Endodermal cell (in vitro differentiated cells): ENCODE data around the gene ENDOU. TPM values are rescaled to one million over a fixed set of nuclear protein-coding genes. Genes with fewer than 3 reads are reported as not detected.

ENCODE experiments used
- DNase-seq: peaks from one replicate; pipeline ENCODE4 v3.0.0-alpha.2; 2017
- H3K27ac ChIP-seq: 2 replicates; pipeline ENCODE4 v1.5.1; 2013; ENCODE audit warnings: mild to moderate bottlenecking, low read depth, low read length, moderate library complexity
- H3K27me3 ChIP-seq: 2 replicates; pipeline ENCODE4 v1.6.1; 2013; ENCODE audit warnings: mild to moderate bottlenecking, low read length, moderate library complexity; ENCODE audit not compliant: insufficient read depth, control insufficient read depth, poor library complexity, severe bottlenecking
- H3K36me3 ChIP-seq: 2 replicates; pipeline ENCODE4 v1.7.0; 2013; ENCODE audit warnings: mild to moderate bottlenecking, low read length, moderate library complexity; ENCODE audit not compliant: control insufficient read depth, insufficient read depth
- H3K4me1 ChIP-seq: one replicate; pipeline ENCODE4 v1.7.0; 2013; ENCODE audit warnings: low read length; ENCODE audit not compliant: control insufficient read depth, insufficient read depth
- H3K4me3 ChIP-seq: 2 replicates; pipeline ENCODE4 v1.5.1; 2013; ENCODE audit warnings: mild to moderate bottlenecking, low read length, moderate library complexity
- H3K9ac ChIP-seq: 2 replicates; pipeline ENCODE4 v1.6.1; 2013; ENCODE audit warnings: mild to moderate bottlenecking, low read length, moderate library complexity; ENCODE audit not compliant: poor library complexity, severe bottlenecking; ENCODE audit errors: extremely low read depth
- H3K9me3 ChIP-seq: 2 replicates; pipeline ENCODE4 v1.6.1; 2013; ENCODE audit warnings: mild to moderate bottlenecking, low read length, moderate library complexity; ENCODE audit not compliant: control insufficient read depth
- H3K27ac Mint-ChIP-seq: 2 replicates; pipeline ENCODE4 v1.8.0; 2020; ENCODE audit warnings: mixed read lengths
- H3K27me3 Mint-ChIP-seq: 2 replicates; pipeline ENCODE4 v1.8.0; 2021; ENCODE audit warnings: mild to moderate bottlenecking, mixed read lengths; ENCODE audit not compliant: insufficient read depth
- H3K36me3 Mint-ChIP-seq: 2 replicates; pipeline ENCODE4 v1.8.0; 2020; ENCODE audit warnings: low read depth, mixed read lengths
- H3K4me1 Mint-ChIP-seq: 2 replicates; pipeline ENCODE4 v1.8.0; 2020; ENCODE audit warnings: mixed read lengths
- H3K4me3 Mint-ChIP-seq: 2 replicates; pipeline ENCODE4 v1.8.0; 2020; ENCODE audit warnings: mild to moderate bottlenecking, moderate library complexity, mixed read lengths
- H3K9me3 Mint-ChIP-seq: 2 replicates; pipeline ENCODE4 v1.8.0; 2020; ENCODE audit warnings: mild to moderate bottlenecking, mixed read lengths
- CTCF ChIP-seq: fragments of 200-600 bp; sonication (generic); conservative IDR thresholded peaks from 2 replicates; pipeline ENCODE4 v1.5.0; 2021; ENCODE audit warnings: antibody characterized with exemption, mild to moderate bottlenecking
- WGBS, 2 experiments: methylation state at CpG; one replicate each; pipeline versions ENCODE4 v1.1.5 to v1.1.7; 2013; ENCODE audit warnings: missing lambda C conversion rate in 2 of 2, mixed read lengths in 1 of 2; ENCODE audit not compliant: insufficient coverage in 1 of 2, insufficient read length in 1 of 2; 5-methylcytosine and 5-hydroxymethylcytosine counted together
- total RNA-seq, 2 donors: library from RNA; stranded (reverse); fragmentation: NEBNext Ultra II Directional in 1 of 2; extraction: Animal tissue kit (Norgen Biotek cat#: 25700) in 1 of 2; gene quantifications; 2 replicates in 1 of 2; 3 replicates in 1 of 2; pipeline ENCODE4 v1.2.1, GENCODE V29; 2021

ENDOU gene
- total RNA-seq, 2 donors from 2014 or later, result not detected

- Histone ChIP-seq H3K27ac (no peak overlapping the region), H3K9ac (no peak overlapping the region), H3K27me3 (no peaks in the 10 kb centered on the region), H3K4me1 (no peaks in the 10 kb centered on the region), H3K36me3 (no peaks in the 10 kb centered on the region), H3K4me3 (no peak overlapping the region), H3K9me3 (no peaks in the 10 kb centered on the region)
- WGBS, 2 experiments, result 95 to 100% methylated on average over 4 of the region's 4 CpGs
- Mint-ChIP-seq H3K27me3 (peaks cover 2% of the 10 kb centered on the region), H3K4me3 (no peak overlapping the region), H3K36me3 (peaks cover 17% of the 10 kb centered on the region), H3K27ac (no peak overlapping the region), H3K9me3 (no peaks in the 10 kb centered on the region), H3K4me1 (peaks cover 16% of the 10 kb centered on the region)
- no peak for DNase-seq
- no peak for TF ChIP-seq CTCF
These were observed 21.8 kb upstream of the ENDOU start for GRCh38 chr12:47747126-47747525.

- no peaks in the 10 kb centered on the region for H3K9me3 ChIP-seq
- H3K4me1 ChIP-seq, result no peaks in the 10 kb centered on the region
- DNase-seq, result no peak
- H3K27me3 Mint-ChIP-seq, result peaks cover 2% of the 10 kb centered on the region
- H3K9me3 Mint-ChIP-seq, result no peaks in the 10 kb centered on the region
- no peak overlapping the region for H3K27ac ChIP-seq
- no peaks in the 10 kb centered on the region for H3K27me3 ChIP-seq
- no peak overlapping the region for H3K4me3 Mint-ChIP-seq
- peaks cover 17% of the 10 kb centered on the region for H3K36me3 Mint-ChIP-seq
- peaks cover 16% of the 10 kb centered on the region for H3K4me1 Mint-ChIP-seq
- no peak overlapping the region for H3K9ac ChIP-seq
- no peak overlapping the region for H3K4me3 ChIP-seq
- no peaks in the 10 kb centered on the region for H3K36me3 ChIP-seq
- TF ChIP-seq CTCF, result no peak
- WGBS, 2 experiments, result 90 to 93% methylated on average over 4 to 7 of the region's 7 CpGs
- no peak overlapping the region for H3K27ac Mint-ChIP-seq
These were observed 21.2 kb upstream of the ENDOU start for GRCh38 chr12:47746523-47746922.

- Mint-ChIP-seq H3K27ac (no peak overlapping the region), H3K9me3 (no peaks in the 10 kb centered on the region), H3K4me1 (peaks cover 16% of the 10 kb centered on the region), H3K27me3 (peaks cover 2% of the 10 kb centered on the region), H3K4me3 (no peak overlapping the region), H3K36me3 (peaks cover 17% of the 10 kb centered on the region)
- Histone ChIP-seq H3K36me3 (no peaks in the 10 kb centered on the region), H3K27me3 (no peaks in the 10 kb centered on the region), H3K27ac (no peak overlapping the region), H3K4me3 (no peak overlapping the region), H3K4me1 (no peaks in the 10 kb centered on the region), H3K9me3 (no peaks in the 10 kb centered on the region), H3K9ac (no peak overlapping the region)
- TF ChIP-seq CTCF, result no peak
- 85 to 100% methylated on average over 1 to 5 of the region's 5 CpGs for WGBS, 2 experiments
- no peak for DNase-seq
These were observed 20.8 kb upstream of the ENDOU start for GRCh38 chr12:47746073-47746472.
